GM19468 (cell line): Measurements from ENCODE around the gene PGM5.

Experiments used
- ATAC-seq: cut with Tn5 transposase; IDR thresholded peaks from one replicate; pipeline ENCODE4 v1.9.1; 2021; ENCODE audit warnings: mild to moderate bottlenecking, moderate library complexity, moderate number of reproducible peaks; ENCODE audit not compliant: unreplicated experiment; ENCODE audit errors: extremely low read depth

PGM5 gene

DNA sequence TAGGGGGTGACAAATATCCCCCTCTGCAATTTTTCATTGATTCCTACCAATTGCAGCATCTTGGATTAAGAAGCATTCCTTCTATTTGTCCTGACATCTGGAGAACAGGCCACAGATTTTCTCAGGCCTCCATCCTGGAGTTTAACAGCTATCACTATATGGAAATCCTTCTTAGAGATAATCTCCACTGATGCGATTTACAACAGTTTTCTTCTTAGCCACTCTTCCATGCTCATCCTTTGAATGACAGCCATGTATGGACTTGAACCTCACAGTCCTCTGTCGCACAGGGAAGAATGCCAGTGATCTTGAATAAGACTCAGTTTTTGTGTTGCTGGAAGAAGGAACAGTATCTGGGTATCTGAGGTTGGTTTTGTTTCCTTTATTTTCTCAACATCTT, 73.2 kb downstream of the PGM5 start:
- ATAC-seq: no peak

DNA sequence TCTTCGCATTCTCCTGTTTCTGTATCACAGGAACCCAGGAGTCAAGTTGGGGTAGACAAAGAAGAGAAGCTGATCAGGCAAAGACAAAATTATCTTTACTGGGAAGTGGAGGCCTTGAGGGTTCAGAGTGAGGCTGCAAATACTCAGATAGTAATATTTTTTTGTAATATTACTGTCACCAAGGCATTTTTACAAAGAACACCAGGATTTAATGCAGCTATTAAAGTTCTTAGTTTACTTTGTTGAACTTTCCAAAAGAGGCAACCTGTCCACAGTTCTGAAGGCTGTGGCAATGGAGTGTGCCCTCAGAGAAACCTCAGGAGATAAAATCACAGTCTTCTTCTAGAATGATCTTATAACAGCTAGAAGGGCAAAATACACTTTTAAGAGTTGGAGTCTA, 74.9 kb downstream of the PGM5 start:
- ATAC-seq: no peak

DNA sequence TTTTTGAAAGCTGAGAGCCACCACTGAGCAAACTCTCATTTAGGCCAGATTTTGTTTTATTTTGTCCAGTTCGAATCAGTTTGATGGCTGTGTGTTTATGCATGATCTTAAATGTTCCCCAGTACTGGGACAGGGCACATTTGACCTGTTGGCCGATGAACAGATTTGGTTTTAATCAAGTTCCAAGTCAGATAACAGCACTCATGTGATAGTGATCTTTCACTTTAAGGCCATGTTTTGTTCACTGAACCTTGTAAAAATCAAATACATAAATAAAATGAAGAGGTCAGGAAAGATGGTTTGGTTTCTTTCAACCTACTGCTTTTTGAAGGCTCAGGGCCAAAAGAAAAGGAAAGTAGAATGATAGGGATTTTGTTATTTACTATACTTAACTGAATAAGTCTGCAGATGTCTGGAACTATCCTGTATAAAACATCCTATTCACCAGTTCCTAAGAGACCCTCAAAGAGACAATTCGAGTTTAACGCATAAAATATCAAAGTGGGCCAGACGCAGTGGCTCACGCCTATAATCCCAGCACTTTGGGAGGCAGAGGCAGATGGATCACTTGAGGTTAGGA, 77.2 kb downstream of the PGM5 start:
- no peak for ATAC-seq

DNA sequence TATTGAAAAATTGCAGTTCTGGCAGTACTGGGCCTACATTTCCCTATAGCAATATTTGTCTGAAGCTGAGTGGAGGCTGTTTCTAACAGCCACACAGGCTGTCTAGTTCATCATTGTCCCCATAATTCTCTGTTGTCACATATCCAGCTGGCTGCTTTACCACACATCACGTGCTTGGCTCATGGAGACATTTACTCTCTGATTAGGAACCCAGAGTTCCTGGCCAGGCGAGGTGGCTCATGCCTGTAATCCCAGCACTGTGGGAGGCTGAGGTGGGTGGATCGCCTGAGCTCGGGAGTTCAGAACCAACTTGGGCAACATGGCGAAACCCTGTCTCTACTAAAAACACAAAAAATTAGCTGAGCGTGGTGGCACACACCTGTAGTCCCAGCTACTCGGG, 81.4 kb downstream of the PGM5 start:
- ATAC-seq: no peak

DNA sequence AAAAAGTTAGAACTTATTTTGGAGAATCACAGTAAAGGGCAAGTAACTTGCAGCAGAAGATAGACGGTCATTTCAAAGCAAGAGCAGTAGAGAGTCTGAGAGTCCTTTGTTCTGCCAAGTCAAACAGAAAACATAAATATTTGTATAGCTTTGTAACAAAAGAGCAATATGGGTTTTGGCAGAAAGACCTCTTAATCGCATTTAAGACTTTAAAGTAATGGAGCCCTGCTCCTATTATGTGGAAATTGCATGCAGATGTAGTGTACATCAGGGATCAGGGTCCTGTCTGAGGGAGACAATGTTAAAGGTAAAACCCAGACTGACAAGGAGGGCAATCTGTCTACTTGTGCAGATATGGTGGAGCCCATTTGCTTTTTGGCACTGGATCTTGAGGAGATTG, 87.2 kb downstream of the PGM5 start:
- no peak for ATAC-seq

DNA sequence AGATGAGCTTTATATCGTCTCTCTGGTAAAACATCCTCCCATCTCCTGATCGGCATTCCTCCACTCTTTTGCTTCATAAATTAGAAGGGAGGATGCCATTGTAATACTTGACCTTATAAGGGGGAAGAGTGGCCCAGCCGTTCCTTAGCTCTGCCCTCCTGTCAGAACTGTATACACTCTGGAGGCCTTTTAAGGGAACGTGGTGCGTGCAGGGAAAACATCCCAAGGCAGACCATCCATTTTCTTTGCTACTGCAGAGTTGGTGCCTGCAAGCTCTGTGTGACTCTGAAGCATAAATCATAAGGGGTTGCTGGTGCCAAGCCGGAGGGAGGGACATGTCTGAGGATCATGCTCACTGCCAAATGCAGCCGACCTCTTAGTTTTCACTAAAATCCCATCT, 90.4 kb downstream of the PGM5 start:
- ATAC-seq: no peak

DNA sequence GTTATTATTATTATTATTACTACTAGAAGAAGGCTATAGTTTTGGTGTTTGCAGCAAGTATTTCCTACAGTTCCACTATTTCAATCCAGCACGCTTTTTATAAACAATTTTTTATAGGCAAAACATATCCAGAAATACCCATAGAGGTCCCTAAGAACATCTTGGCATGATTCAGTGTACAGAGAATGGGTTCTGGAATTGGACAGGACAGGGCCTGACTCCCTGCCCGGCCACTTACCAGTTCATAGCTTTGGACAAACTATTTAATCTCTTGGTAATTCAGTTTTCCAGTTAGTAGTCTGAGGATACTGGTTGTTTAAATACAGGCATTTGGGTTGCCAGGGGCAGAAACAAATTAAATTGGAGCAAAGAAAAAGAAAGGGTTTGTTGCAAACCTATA, 91.2 kb downstream of the PGM5 start:
- no peak for ATAC-seq

DNA sequence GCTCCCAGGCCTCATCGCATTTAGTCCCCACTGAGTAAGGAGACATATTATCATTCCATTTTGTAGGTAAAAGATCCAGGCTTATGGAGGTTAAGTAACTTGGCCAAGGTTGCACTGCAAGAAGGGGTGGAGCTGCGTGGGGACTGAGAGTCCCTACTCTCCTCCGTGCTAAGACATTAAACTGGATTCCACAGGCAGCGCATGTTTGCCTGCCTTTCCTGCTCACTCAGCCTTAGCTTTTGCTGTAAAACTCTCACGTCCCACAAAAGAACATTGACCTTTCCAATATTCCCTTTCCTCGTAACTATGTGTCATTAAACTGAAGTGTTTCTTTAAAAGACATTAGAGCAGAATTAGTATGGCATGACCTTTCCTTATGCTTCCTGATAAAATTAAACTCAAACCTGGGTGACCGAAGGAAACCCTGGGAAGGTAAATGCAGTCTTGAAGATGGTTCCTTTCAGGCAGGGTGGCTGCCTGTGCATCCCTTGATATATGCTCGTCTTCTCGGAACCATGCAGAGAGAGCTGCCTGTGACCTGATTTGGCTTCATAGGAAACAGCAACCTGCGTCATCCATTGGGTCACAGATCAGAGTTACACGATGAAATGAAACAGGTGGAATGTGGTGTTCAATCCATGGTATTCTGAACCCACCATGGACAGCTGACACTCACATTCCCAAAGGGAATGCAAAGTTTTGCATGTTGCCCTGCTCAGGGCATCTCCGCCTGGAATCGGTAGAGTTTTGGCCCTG, 98.3 kb downstream of the PGM5 start:
- no peak for ATAC-seq

DNA sequence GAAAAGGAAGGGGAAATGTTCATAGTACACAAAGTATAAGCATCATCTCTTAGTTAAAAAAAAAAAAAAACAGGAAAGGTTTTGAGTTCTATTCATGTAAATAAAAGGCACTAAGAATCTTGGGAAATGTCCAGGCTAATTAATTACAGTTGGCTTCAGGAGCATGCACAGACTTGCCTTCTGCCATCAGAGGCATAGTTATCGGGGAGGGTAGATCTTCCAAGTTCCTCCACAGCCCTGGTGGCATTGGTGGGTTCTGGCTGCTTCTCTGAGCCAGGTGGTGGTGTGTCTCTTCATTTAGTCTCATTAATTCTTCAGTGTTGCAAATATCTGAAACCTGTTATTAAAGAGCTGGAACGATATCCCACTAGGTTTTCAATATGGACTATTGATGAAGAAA, 99.0 kb downstream of the PGM5 start:
- ATAC-seq: no peak

DNA sequence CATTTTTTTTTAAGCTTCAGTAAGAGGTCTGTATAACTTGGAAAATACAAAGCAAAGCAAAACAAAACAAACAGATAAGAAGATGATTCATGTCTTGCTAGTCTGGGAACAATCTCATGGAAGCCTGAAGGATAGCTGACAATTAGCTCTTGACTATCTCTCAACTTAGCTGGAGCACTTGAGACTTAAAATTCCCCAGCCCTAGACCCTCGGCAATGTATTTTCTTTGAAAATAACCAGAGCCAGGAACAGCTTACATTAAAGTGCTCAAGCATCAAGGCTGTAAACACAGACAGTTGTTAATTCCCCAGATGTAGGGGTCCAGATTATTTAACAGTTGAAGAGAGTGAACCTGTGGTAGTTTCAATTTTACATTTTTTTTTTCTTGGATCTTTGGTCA, 101.4 kb downstream of the PGM5 start:
- no peak for ATAC-seq

DNA sequence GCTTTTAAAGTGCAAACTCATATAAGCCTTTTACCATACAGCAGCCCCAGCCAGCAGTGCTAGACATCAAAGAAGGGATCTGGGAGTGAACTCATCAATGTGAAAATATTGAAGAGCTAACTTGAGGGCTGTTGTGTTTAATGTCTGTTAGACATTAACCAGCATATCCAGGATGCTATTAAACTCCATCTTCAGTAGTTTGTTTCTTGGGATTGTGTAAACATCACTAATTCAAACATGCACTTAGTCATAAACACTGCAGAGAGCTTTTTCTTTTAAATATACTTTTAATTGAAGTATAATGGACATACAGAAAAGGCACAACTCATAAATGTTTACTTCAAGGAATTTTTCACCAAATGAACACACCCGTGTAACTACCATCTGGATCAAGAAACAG, 102.5 kb downstream of the PGM5 start:
- no peak for ATAC-seq

DNA sequence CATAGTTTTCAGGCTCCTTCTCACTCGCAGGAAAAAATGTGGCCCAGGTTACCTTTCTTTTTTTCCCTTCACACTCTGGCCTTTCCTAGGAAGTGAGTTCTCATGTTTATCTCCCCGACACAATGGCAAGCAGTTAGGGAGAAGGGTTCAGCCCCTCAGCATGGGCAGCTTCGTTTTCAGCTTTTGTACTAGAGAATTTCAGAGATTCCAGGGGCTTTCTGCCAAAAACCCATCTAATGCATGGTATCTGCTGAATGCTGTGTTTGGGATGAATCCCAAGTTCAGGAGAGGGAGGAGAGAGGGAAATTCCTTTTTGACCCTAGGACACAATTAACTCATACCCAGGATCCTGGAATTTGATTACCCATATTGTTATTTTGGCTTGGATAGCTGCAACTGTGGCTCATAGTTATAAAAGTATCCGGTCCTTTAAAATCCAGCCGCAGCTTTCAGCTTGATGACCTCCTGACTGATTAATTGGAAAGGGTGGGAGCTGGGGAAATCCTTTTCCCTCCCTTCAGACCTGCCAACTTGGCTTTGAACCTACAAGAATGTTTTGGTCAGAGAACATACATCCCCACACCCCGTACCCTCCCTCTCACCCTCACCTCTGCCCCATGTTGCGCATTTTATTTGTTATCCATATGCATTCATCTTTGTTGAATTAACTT, 105.8 kb downstream of the PGM5 start:
- no peak for ATAC-seq

DNA sequence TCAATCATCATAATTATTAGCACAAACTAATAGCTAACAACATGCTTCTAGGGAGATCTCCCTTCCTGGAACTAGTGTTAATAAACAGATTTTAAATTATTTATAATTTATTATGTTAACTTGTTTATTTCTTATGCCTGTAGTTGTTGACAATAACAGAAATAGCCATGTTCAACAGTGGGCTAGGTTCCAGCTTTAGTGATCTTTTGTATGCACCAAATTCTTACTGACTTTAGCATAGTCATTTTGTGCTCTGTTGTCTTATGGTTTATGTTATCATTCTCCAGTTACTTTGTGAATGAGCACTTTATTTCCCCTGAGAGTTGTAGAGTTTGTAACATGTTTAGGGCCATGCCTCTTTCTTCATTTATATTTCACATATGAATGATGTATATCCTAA, 113.7 kb downstream of the PGM5 start:
- ATAC-seq: no peak

DNA sequence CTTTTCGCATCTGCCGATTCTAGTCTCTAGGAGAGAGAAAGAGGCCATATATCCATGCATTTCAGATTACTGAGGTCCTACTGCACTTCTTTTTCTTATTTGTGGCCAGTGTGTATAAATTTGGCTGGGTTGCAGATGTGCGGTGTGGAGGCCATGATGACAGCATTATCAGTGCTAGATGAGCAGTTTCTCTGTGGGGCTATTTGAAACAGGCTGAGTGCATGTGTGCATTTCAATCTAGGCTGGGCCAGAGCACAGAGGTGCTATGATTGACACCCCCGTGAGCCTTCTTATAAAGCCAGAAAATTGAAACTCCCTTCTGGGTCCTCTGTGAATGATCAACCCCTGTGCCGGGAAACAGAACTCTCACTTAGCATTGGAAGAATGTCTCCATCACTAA, 114.2 kb downstream of the PGM5 start:
- ATAC-seq: no peak

DNA sequence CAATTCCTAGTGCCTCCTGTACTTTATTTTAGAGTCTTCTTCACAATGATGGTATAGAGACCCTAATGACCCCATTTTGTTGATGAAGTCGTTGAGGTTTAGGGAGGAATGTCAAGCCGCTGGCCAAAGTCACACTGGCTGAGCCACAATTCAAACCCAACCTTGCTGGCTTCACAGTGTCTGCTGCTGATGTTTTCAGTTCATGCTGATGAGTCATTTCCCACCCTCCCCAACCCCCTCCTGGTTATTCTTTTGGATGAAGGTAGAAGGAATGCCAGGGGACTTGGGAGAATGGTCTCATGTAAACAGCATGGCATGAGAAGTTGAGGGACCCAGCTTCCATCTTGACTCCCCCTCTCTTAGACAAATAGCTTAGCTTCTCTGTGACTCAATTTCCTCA, 115.7 kb downstream of the PGM5 start:
- ATAC-seq: no peak

DNA sequence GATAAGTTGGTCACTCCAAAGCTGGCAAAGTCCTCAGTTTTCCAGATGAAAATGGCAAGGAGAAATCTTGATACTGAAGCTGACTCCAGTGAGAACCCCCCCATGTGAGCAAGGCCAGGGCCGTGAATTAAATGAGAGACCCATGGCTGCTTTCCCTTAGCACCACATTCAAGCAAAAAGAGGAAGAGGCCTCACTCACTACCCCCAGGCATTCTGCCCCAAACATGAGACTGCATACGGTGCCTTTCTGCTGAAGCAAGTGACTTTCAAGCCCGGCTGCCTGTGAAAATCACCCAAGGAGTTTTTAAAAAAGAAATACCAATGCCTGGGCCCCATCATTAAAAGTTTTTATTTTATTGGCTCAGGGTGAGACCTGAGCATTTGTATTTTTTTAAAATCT, 117.4 kb downstream of the PGM5 start:
- no peak for ATAC-seq

DNA sequence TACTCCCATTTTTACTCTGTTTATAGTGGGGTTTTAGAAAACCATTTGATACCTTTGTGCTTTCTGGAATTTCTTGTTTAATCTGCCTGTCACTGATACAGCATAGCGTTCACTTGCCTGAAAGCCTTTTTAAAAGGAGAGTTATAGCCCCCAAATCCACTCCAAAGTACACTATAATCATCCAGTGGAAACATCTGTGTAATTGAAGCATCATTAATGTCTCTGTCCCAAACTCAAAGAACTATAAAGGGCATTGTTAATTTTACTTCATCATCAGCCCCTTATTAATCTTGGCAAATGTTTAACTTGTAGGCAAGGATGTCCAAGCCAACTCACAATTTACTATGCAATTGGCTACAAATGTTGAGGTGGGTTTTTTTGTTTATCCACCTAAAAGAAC, 120.0 kb downstream of the PGM5 start:
- ATAC-seq: no peak

DNA sequence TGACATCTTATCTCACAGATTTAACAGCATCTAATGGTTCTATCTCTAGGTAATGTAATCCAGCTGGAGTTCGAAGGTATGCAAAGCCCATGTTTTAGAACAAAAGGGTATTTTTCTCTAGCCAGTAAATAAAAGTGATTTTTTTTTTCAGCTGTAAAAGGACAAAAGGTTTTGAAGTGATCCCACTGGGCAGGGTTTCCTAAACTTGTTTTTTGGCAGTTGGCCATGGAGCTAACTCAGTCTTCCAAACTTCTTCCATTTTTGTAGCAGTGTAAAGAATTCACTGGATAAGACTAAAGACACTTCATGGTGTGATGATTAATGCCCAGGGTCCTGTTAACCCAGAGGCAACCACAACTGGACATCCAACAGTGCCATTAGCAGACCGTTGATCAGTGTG, 120.4 kb downstream of the PGM5 start:
- ATAC-seq: no peak

DNA sequence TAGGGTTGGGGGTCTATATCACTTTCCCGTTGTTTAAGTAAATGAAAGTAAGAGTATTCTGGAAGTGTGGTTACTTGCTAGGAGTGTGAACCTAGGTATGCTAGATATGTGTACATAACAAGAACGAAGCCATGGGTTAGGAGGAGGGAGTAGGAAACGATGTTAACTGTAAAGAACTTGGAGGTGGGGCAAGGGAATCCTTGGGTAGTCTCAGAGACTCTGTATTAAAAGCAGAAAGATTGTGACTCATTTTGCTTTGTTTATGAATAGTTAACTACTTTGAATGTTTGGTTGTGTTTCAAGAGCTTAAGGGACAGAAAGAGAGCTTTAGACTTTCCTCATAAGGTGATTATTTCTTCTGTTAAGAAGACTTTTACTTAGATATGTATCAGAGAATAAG, 124.4 kb downstream of the PGM5 start:
- no peak for ATAC-seq

DNA sequence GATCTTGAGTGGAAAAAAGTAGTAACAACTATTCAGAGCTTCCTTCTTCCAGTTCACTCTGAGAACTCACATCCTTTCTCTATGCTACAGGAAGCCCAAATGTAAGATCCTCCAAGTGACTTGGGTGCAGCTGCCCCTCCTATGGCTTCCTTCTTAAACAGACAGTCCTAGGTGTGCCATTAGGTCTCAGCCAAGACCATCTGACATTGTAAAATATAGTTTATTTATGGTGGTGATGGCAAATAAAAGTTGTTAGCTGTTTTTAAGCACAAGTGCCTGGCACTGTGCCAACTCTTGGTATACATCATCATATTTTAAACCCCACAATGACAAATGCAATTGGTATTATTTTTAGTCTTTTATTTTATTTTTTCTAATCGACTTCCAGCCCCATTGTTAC, 126.1 kb downstream of the PGM5 start:
- no peak for ATAC-seq

DNA sequence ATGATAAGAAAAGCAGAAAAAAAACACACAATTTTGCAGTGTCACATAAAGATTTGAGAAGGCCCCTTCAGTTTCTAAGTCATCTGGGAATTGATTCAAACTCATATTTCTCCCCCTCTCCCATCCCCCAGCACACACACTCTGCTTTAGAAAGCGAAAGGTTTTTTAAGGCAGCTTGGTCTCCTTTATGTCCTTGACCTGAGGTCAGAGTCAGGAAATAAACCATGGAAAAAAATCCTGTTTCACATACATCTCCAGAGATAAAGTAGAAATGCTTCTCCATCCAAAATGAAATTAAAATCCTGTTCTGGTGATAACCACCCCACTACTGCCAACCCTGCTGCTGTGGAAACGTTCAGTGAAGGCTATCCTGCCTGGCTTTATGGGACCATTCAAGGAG, 131.7 kb downstream of the PGM5 start:
- ATAC-seq: no peak

DNA sequence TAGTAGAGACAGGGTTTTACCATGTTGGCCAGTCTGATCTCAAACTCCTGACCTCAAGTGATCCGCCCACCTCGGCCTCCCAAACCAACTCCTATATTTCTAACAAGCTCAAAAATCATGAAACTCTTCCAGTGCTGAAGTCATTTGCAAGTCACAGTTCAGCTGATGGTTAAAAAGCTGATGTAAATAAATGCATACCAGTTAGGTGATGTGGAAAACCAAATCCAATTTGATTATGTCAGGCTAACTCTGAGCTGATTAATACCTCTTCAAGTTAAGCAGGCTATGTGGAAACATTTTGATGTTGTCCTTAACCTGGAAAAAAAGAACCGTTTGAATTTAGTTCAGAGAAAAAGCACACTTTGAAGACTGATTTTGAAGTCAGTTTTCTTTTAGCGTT, 133.2 kb downstream of the PGM5 start:
- ATAC-seq: no peak
